Measurements from ENCODE around the gene LGR6.
"Not testable (repeated sequence)": the region's sequence is repeated elsewhere in the genome, so short reads cannot be mapped to it uniquely, and the experiment has no call there.

The LGR6 gene

DNA sequence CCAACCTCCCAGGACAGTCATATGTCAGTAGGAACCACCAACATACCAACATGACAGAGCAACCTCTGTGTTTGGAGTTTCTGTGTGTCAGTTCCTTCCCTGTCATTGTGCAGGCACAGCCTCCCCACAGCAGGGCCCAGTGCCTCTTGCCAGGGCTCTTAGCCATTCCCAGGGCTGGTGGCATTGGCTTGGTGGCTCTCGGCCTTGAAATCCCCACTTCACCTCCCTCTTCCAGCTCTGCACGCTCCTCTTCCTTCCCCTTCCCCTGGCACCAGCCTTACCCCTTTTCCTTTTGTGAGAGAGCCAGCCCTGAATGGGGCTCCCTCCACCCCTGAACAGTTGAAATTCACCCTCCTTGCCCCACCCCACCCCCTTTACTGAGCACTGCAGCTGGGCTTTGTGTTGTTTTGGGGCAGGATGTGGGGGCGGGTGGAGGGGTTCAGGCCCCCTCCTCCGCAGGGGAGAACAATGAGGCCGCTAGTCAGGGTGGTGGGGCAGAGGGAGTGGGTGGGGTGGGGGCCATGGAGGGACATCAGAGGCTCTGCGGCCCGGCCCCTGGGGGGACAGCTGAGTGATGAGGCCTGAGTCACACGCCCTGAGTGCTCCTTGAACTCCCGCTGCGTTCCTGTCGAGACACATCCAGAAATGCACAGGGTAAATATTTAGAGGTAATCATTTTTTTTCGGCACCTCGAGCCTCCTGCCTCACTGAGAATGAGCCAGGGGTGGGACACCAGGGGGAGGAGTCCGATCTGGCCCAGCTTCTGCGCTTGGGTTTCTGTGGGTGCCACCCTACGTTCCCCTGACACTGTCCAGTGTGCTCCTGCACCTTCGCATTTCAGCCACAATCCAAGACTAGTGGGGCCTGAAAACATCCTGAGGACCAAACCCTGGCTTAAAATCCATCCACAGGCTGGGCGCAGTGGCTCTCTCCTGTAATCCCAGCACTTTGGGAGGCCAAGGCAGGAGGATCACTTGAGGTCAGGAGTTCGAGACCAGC, 28.6 kb downstream of the LGR6 start:
- DNase-seq = no peak

DNA sequence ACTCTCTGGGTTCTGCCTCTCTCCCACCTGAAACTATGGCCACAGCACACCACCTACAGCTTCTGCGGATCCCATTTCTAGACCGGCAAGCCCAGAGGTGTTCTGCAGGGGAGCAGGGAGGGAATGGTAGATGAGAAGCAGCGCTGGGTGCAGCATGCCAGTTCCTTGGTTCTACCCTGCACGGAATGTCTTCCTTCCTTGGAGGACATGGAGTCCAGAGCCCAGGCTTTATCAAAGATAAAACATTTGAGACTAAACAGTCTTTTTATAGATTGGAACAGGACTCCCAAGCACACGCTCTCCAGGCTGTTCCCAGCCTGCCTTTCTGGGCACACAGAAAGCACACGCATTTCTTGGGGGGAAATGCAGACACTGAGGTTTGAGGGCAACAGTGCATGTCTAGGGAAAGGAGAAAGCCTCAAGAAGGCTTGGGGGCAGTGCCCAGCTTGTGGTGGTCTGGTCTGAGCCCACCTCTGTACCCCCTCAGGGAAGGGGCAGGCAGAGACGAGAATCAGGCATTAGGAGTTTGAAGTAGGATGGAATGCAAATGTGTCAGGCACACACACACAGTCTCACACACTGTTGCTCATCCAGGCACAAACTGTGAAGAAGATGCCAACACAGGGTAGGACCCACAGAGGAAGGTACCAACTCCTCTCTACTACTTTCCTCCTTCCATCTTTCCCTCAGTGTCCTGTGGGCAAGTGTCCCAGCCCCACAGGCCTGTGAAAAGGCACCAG, 29.7 kb downstream of the LGR6 start:
- DNase-seq = no peak

DNA sequence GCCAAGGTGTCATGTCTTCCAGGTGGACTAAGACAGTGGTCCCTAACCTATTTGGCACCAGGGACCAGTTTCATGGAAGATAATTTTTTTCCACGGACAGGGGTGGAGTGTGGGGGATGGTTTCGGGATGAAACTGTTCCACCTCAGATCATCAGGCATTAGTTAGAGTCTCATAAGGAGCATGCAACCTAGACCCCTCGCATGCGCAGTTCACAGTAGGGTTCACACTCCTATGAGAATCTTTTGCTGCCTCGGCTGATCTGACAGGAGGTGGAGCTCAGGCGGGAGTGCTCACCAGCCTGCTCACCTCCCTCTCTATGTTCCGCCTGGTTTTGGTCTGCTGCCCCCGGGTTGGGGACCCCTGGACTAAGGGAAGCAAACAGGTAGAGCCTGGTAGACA, 30.9 kb downstream of the LGR6 start:
- no peak for DNase-seq

DNA sequence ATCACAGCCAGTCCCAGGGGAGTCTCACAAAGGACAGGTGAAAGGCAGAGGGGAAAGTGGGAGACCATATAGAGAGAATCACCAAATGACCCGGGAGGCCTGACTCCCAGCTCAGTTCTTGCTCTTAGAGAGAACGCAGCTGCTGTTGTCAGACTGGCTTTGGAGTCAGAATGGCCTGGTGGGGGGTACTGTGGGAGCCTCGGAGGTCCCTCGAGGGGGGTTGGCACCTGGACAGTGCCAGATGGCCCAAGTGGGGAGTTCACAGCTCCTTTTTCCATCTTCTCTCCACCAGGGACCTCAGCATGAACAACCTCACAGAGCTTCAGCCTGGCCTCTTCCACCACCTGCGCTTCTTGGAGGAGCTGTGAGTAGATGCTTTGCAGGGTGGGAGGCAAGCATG, 31.5 kb downstream of the LGR6 start:
- no peak for DNase-seq

DNA sequence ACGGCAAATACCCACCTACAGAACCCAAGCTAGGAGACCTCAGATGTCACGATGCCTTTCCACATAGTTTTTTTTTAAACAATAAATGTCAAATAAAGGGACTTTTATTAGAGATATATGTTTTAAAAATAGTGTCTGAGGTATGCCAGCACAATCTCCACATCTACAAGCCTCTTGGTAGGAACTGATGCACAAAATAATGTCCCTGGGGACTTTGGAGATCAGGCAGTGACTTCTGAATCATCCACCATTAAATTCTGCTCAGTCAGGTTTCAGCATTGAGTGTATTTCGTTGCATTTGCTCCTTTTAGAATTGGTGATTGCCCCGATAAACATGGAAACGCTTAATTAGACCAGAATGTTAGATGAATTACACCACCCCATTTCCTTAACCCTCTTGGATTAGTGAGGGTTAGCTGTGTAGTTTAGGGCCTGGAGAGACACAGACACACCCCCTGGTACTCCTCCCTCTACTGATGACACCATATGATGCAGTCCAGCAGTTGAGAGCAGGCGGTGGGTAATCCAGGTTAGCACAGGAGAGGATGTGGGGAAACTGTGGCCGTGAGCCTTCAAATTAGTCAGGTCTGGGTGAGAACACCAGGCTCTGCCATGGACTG, 33.6 kb downstream of the LGR6 start:
- DNase-seq = no peak

DNA sequence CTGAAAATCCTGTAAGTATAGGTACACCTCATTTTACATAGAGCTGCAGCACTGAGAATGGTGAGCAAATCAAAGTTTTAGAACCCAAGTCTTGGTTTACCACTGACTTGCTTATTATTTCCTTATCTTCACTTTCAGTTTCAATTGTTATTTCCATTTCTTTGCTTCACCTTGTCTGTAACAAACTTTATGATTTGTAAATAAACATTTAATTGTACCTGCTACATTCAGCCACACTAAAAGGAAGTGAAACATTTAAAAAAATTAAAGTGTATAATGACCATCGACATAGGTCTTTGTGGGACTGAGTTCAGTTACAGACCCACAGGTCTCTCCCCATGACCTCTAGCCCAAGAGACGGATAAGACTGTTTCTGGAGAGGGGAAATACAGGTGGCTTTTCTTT, 34.4 kb downstream of the LGR6 start:
- DNase-seq = no peak

DNA sequence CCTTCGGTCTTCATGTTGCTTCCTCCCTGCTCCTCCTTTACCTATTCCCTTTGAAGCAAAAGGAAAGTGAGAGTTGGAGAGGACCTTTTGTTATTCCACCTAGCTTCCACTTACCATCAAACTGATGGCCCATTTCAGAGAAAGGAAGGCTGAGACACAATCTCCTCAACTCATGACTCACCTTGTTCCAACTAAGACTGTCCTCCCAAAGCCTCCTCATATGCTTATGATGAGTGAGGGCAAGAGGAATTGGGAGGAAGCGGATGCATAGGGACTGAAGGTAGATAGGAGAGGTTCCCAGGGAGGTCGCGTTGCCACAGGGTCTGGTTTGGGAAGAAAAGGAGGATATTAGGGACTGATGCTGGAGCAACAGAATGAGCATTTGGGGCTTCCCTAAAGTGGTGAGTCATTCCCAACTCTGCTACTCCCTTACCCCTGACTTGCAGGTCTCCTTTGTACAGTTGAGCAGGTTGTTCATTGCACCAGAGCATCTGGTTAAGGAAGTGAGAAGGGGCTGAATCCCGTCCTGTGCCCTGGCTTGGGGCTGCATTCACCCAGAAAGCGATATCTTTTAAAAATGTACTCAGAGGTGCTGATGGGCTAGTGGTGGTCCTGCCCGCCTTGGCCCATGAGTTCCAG, 35.0 kb downstream of the LGR6 start:
- DNase-seq = no peak

DNA sequence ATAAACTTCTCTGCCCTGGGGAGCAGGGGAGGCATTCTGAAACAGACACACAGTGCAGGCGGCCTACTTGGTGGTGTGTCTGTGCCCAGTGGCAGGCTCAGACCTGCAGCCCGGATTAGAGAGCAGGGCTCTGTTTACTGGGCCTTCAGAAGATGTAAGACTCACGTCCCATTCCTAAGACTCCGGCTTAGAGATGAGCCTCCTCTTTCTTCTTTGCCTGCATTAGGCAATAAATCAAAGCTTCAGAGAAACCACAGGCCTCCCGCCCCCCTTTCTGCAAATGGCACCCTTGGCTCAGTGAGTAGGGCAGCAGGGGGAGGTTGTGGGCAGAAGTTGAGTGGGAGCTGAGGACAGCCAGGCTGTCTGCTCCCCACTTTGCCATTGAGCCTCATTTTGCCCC, 35.8 kb downstream of the LGR6 start:
- peak; percentile 18 for DNase-seq

DNA sequence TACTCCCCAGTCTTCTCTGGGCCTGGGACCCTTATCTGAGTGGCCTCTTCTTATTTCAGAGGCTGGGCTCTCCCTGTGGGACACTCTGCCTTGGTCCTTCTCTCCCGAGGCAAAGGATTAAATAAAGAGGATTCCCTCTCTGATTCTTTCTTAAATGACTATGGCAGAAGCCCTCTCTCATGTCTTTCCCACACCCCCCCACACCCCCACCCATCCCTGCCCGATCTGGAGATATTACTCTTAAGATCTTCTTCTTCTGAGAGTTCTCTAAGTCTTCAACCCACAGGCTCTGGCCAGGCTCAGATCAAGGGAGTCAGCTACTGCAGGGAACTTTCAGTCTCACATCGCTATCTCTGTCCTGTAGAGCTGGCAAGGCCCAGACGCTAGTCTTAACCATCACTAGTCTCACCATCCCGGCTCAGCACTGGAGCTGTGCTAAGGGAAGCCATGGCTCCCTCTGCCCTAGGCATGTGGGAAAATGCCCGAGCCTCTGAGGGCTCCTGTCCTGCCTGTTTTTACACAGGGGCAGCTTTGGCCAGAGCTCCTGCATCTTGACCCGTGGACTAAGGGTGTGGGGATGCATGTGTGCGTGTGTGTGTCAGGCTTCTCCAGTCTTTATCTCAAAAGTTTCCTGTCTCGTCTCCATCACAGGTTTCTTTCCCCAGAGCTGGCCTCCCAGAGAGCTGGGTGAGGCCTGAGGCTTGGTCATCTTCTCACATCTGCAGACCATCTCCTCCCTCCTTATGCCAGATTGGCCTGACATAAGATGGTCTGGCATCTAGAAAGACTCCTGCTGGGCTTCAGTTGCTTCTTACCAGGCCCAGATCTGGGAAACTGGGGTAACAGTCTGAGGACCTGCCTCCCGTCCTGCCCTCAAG, 36.7 kb downstream of the LGR6 start:
- no peak for DNase-seq

DNA sequence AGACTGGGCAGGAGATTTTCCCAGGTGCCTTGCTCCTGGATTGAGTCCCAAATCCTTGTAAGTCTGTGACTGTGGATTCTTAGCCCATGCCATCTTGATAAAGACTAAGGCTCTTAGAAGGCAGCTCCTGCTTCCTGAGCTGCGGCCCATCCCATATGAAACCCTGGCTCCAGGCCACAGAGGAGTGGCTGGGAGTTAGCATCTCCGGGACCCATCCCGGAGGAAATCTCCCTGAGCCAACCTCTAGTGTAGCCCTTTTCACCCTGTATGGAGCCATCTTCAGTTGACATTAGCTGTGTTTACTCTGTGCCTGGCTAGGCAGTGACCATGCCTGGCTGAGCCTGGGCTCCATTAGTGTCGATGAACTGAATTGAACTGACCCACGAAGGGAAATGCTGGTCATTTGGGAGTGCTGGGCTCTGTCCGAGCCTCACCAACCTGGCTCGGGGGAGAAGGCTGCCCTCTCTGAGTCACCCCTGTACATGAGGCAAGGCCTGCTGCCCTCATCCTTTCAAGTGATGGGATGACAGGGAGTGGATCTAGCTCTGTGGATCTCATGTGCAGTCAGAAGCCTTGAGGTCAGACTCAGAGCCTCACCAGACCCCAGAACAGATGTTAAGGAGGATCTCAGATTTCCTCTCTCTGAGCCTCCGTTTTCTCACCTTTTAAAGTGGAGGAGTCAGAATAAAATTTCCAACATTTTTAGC, 37.5 kb downstream of the LGR6 start:
- DNase-seq = no peak

DNA sequence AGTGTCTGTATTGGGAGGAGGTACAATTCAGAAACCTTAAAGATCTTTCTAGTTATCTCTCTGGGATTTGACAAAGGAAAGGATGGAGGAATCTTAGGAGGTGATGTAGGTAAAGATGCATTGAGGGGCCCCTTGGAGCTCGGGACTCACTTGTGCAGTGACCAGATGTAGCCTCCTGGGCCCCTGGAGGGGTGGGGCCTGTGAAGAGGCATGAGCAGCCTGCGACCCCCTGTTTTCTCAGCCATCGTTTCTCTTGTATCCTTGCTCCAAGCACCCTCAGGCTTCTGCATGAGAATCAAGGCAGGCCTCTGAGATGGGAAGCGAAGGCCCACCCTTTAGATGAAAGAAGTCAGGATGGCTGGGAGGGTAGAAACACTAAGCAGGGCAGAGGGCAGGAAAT, 39.6 kb downstream of the LGR6 start:
- DNase-seq = no peak

DNA sequence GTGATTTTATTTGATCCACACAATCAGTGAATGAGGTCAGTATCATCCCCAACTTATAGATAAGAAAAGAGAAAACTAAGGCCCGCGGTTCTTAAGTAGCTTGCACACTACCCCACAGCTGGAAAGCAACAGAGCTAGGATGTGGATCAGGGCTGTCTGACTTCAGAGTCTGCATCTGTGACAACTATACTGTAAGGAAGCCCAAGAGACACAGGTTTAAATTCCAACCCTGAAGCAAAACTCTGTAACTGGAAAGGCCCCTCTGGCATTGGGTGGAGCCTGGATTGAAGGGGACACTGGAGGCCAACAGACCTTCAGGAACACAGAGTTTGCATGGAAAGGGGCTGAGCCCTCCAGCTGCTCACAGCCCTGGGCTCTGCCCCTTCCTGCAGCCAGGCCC, 40.2 kb downstream of the LGR6 start:
- DNase-seq = no peak

DNA sequence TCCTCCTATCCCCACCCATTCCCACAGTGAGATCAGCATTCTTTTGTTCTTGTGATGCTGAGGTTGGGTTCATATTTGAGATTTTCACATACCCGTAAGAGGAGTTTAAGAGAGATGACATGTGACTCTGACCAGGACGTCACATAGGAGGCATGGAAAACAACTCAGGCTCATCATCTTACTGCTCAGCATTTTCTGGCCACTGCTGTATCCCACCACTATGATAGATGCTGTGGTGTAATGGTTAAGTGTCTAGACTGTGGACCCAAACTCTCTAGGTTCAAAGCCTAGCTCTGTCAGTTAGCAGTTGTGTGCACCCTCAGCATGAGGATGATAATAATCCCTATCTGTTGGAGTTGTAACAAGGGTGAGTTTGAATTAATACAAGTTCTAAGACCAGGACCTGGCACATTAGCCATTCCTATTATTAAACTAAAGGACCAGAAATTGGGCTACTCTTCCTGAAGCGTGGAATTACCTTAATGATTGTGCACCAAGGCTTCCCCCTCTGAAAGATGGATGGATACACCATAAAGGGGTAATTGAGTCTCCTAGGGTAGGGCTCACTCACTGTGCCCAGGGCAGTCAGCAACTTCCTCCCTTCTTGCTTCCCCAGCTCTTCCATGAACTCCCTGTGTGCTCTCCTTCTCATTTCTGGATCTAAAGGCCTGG, 40.9 kb downstream of the LGR6 start:
- peak; percentile 60 for DNase-seq

DNA sequence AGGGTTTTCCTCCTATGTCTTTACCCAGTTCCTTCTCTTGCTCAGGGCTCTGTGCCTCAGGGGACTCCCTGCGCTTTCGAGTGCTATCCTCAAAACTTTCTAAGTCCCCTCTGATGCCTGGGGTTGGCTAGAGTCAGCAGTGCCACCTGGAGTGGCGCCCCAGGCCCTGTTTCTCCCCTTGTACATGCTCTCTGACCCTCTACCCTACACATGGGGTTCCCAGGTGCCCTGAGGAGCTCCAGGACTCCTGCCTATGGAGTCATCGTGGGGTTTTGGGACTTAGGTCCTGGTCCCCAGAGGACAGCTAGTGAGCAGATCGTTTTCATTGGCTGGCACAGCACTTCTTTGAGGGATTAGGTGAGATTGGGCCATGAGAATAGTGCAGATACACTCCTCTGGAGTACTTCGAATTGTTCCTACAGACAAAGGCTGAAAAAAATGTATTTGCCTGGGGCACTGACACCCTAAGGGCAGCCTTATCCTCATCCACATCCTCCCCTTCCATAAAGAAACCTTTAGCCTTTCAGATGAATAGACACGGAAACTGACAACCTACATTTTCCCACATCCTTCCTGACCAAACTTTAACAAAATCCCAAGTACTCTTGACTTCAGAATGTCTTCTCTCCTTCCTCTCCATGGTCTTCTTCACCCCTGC, 41.5 kb downstream of the LGR6 start:
- no peak for DNase-seq

DNA sequence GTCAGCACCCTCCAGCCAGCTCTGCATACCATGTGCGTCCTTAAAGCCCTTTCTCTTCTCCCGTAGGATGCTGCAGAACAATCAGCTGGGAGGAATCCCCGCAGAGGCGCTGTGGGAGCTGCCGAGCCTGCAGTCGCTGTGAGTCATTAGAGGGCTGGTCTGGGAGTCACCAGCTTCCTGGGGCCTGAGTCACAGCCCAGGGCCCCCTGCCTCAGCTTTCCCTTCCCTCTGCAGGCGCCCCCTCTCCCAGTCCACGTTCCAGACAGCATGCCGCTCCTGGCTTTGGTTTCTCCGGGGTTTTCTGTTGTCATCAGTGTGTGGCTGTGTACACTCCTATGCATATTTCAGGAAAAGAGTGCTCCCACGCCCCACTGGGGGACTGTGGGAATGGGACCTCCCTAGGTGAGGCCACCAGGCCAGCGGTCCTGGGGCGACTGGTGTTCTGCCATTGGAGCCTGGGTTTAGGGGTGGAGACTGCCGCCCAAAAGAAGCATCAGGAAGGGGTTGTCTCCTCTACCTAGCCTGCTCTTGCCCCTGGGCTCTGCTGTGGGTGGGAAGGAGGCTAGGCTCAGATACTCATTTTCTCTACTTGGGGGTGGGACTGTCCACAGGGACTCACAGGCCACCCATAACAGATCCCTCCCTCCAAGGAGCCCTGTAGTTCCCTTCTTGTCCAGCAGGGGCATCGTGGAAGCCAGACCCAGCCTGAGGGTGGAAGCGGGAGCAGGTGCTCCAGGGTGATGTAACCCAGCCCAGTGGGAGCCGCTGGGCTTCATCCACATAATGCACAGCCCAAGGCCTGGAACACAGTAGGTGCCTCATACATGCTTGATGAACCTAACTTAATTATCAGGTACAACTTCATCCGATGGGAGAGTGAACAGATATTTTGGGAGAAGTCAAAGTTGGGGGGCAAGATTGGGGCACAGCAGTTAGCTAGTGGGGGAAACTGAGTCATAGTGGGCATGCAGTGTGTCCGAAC, 42.5 kb downstream of the LGR6 start:
- DNase-seq = peak; percentile 98

DNA sequence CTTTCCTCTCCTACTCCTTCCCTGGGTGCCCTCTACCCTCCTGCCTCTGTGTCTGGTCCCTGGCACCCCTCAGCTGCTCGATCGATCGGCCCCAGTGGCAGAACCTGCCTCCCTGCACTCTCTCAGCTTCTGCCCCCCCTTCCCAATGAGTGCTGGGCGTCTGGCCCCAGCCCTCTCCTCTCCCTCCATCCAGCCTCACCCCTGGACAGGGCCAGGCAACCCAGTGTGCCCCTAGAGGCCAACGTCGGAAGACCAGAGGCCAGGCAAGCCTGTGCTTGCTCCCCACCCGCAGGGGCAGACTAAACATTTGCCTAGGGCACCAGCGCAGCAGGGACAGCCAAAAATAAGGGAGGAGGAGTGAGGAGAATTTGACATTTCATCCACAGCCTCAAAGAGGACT, 43.5 kb downstream of the LGR6 start:
- DNase-seq = no peak

DNA sequence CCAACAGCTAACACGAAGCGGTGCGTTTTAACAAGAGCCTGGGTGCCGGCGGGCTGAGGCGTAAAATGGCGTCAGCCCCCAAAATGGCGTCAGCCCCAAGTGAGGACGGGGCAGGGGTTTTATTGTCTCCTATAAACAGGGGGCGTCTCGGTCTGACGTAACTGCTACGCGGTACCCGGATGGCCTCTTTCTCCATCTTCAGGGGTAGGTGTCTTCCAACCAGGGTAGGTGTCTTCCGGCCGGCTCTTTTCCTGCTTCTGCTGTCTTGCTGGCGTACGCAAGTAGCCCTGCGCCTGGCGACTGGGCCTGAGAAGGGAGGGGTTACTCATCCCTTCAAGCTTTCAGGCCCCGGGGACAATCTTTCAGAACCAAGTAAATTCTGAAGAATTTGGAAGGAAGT, 45.3 kb downstream of the LGR6 start:
- DNase-seq = no peak

DNA sequence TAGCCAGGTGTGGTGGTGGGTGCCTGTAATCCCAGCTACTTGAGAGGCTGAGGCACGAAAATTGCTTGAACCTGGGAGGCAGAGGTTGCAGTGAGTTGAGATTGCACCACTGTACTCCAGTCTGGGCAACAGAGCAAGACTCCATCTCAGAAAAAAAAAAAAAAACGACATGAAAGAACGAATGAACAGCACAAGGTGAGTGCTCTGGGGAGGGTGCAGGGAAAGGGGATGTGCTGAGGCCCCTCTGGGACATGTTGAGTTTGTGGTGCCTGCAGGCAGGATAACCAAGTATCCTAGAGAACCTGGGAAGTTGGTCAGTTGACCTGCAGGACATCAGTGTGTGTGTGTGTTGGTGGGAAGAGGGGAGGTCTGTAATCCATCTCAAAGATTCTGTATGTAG, 46.6 kb downstream of the LGR6 start:
- not testable (repeated sequence) for DNase-seq

DNA sequence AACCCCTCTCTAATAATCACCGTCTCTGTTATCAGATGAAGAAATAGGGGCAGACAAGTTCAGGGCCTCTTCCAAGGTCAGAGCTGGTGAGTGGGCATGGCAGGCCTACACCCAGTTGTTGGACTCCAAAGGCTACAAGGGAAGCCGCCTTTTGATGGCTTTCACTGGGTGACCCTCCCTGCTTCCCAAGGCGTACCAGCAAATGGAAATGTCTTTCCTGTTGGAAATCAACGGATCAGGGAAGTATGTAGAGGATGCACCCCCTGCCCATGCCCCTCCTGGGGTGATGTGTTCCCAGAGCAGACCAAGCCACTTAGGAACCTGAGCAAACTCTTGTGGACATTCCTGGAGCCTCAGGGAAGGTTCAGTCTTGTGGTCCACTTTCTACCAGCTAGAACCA, 47.4 kb downstream of the LGR6 start:
- no peak for DNase-seq

All from fibroblast of skin of abdomen (primary cell).